ENCODE measurements around the gene OR1F1. TPM values are rescaled to one million over a fixed set of nuclear protein-coding genes. Genes with fewer than 3 reads are reported as not detected.

The OR1F1 gene
- total and polyA plus RNA-seq, 2 of the 8 experiments (the other 6 are each of a cell fraction or from before 2014, with no cell fraction given), result 0.52 to 1.2 TPM

- CTCF ChIA-PET (ENCODE audit: partially characterized antibody), result no interaction called here
- Histone ChIP-seq H3K9ac (replicated peaks in 1 of 4; ENCODE audit: extremely low read depth in 1 of 4, low read depth in 3 of 4, low read length in 3 of 4) (no peak overlapping the region), H3K4me2 (ENCODE audit: insufficient read depth in 1 of 2, low read depth in 2 of 2, low read length in 2 of 2) (no peak overlapping the region), H2BK20ac (ENCODE audit: low read length) (no peak overlapping the region), H3K79me1 (ENCODE audit: low read depth, low read length) (no peaks in the 10 kb centered on the region), H3K79me2 (ENCODE audit: control insufficient read depth in 1 of 2, insufficient read depth in 2 of 2, low read length in 2 of 2) (no peaks in the 10 kb centered on the region), H3K9me3 (ENCODE audit: insufficient read depth in 2 of 2, low read depth in 1 of 2, low read length in 1 of 2) (peaks cover 59 to 62% of the 10 kb centered on the region in 2 experiments), H3K18ac (ENCODE audit: extremely low read depth, low read length) (no peak overlapping the region), H3K36me3 (ENCODE audit: control insufficient read depth in 2 of 4, insufficient read depth in 4 of 4, low read length in 3 of 4) (peaks cover 3 to 63% (median 36%) of the 10 kb centered on the region in 4 experiments), H3K14ac (ENCODE audit: insufficient read length) (no peak overlapping the region), H3K4me1 (replicated peaks in 1 of 4; ENCODE audit: control insufficient read depth in 3 of 4, insufficient read depth in 4 of 4, low read length in 3 of 4) (no peaks in the 10 kb centered on the region), H2BK120ac (replicated peaks; ENCODE audit: low read depth, low read length) (no peak overlapping the region), H3K27me3 (replicated peaks in 1 of 4; ENCODE audit: control insufficient read depth in 3 of 4, extremely low read depth in 1 of 4, insufficient read depth in 3 of 4, low read length in 3 of 4) (peaks cover 0 to 1% (median 0%) of the 10 kb centered on the region in 4 experiments; a peak in 1 of 7 replicates), H2AFZ (ENCODE audit: low read length) (no peak overlapping the region), H2AK5ac (ENCODE audit: low read depth, low read length) (no peak overlapping the region), H2BK15ac (ENCODE audit: low read length) (no peak overlapping the region), H4K91ac (replicated peaks; ENCODE audit: insufficient read length, low read length) (no peak overlapping the region), H4K5ac (ENCODE audit: insufficient read length, low read depth, low read length) (no peak overlapping the region), H3K27ac (ENCODE audit: low read depth, low read length) (no peak overlapping the region), H3K4me3 (ENCODE audit: extremely low read depth in 1 of 4, insufficient read depth in 2 of 4, low read depth in 3 of 4, low read length in 4 of 4) (0 out of 8 replicates have a peak overlapping the region, but pooled peaks of 1 of the 4 experiments have one; percentile 1), H4K8ac (ENCODE audit: extremely low read depth, insufficient read depth, low read length) (no peak overlapping the region), H3K4ac (replicated peaks; ENCODE audit: insufficient read length, low read depth, low read length) (no peak overlapping the region), H2BK12ac (ENCODE audit: low read depth, low read length) (no peak overlapping the region), H3K56ac (replicated peaks; ENCODE audit: insufficient read length, low read depth, low read length) (no peak overlapping the region), H4K20me1 (replicated peaks in 1 of 2; ENCODE audit: control insufficient read depth in 1 of 2, insufficient read depth in 2 of 2, low read length in 2 of 2) (no peaks in the 10 kb centered on the region), H2BK5ac (ENCODE audit: low read depth, low read length) (no peak overlapping the region), H3K23ac (ENCODE audit: insufficient read length) (no peak overlapping the region), H3K23me2 (ENCODE audit: low read depth, low read length) (no peaks in the 10 kb centered on the region)
- POLR2A ChIA-PET (ENCODE audit: partially characterized antibody), result interaction anchor here (1.0 to 1.7 kb wide), 2 partner anchors 11 to 13 kb away, joined by 3 to 5 read pairs; partner anchors contain the start of gene ZNF200
- FAIRE-seq (no peak), DNase-seq (ENCODE audit: low read depth in 1 of 2, low spot score in 2 of 2) (no peak)
- TF ChIP-seq MAFK (IDR thresholded peaks at IDR 0.05; ENCODE audit: low read depth, low read length) (no peak), KDM1A (IDR thresholded peaks at IDR 0.05; ENCODE audit: borderline replicate concordance, low read length) (peak; percentile 53; the same call in 1 of the 2 replicates), NANOG (IDR thresholded peaks at IDR 0.05; ENCODE audit: insufficient read depth, low read depth, low read length, poor library complexity, severe bottlenecking) (no peak), ATF3 (IDR thresholded peaks at IDR 0.05; ENCODE audit: insufficient read depth, low read depth, low read length) (no peak), PHF8 (conservative IDR thresholded peaks at IDR 0.05; ENCODE audit: low read depth, low read length) (no peak), NRF1 (IDR thresholded peaks at IDR 0.05; ENCODE audit: low read depth, low read length) (no peak)
- TF ChIP-seq, protein P1, sequence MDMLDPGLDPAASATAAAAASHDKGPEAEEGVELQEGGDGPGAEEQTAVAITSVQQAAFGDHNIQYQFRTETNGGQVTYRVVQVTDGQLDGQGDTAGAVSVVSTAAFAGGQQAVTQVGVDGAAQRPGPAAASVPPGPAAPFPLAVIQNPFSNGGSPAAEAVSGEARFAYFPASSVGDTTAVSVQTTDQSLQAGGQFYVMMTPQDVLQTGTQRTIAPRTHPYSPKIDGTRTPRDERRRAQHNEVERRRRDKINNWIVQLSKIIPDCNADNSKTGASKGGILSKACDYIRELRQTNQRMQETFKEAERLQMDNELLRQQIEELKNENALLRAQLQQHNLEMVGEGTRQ (IDR thresholded peaks at IDR 0.05; ENCODE audit: low read length), result no peak
- WGBS, 2 experiments (ENCODE audit: extremely low coverage in 1 of 2, insufficient coverage in 1 of 2, insufficient read length in 1 of 2, insufficient replicate concordance in 2 of 2, low coverage in 1 of 2, low lambda C conversion rate in 2 of 2, missing lambda C conversion rate in 1 of 2), result 88% methylated on average over 10 of the region's 10 CpGs; no CpG with 5 or more reads in 1 of the 2 experiments
These were observed 36.0 kb downstream of the OR1F1 start for GRCh38 chr16:3223913-3224515.
